Measurements from ENCODE around the gene CSPG4. TPM values are rescaled to one million over a fixed set of nuclear protein-coding genes. Genes with fewer than 3 reads are reported as not detected.
"Not testable (repeated sequence)": the region's sequence is repeated elsewhere in the genome, so short reads cannot be mapped to it uniquely, and the experiment has no call there.

The CSPG4 gene
- total and polyA plus RNA-seq, 12 donors = 7.4 to 19.8 (median 12.1) TPM

DNA sequence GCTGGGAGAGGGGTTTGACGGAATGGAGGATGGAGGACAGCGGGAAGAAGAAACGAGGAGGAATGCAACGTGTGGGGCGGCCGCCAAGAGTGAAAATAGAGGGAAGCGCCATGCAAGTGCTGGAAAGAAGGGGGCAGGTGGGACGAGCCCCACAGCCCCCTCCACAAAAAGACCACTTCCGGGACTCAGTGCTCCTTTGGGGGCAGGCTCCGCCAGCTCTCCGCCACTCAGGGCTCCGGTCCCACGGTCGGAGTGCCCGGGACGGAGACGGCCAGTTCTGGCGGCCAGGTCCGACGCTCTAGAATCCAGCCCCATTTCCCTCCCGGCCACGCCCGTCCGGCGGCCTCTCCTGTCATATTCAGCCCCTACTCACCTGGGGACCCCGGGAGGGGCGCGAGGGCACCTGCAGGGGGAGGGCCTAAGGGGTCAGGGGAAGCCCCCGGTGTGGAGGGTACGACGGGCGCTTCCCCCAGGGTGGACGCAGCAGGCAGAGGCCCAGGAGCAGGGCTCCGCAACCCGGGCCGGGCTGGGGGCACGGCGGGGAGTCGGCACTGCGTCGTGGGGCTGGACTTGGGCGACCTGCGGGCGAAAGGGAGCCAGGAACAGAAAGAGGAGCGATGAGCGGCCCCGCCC lies 25.5 kb upstream of the CSPG4 start:
- TF ChIP-seq, protein P1, sequence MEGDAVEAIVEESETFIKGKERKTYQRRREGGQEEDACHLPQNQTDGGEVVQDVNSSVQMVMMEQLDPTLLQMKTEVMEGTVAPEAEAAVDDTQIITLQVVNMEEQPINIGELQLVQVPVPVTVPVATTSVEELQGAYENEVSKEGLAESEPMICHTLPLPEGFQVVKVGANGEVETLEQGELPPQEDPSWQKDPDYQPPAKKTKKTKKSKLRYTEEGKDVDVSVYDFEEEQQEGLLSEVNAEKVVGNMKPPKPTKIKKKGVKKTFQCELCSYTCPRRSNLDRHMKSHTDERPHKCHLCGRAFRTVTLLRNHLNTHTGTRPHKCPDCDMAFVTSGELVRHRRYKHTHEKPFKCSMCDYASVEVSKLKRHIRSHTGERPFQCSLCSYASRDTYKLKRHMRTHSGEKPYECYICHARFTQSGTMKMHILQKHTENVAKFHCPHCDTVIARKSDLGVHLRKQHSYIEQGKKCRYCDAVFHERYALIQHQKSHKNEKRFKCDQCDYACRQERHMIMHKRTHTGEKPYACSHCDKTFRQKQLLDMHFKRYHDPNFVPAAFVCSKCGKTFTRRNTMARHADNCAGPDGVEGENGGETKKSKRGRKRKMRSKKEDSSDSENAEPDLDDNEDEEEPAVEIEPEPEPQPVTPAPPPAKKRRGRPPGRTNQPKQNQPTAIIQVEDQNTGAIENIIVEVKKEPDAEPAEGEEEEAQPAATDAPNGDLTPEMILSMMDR (IDR thresholded peaks at IDR 0.05) = no peak
- ATAC-seq = peak in 6 of 8 donors; percentile 1 to 29 (median 10)
- 5 to 6% methylated on average over 46 to 47 of the region's 47 CpGs for WGBS, 2 donors
- Histone ChIP-seq H3K27me3 (no peaks in the 10 kb centered on the region), H3K4me1 (peaks cover 6 to 34% (median 15%) of the 10 kb centered on the region in 9 donors), H3K4me3 (peak overlapping the region; percentile 59 to 93 (median 72)), H3K36me3 (no peaks in the 10 kb centered on the region), H3K9me3 (no peaks in the 10 kb centered on the region), H3K27ac (peak overlapping the region in 5 of 10 donors; percentile 35 to 54 (median 45))
- DNase-seq = no peak
- intact Hi-C loops (cut with DNase I) = loop anchor here in 1 of 10 donors (10.0 kb wide), 2 partner anchors 53 to 57 kb away; no protein-coding TSS in a partner anchor

DNA sequence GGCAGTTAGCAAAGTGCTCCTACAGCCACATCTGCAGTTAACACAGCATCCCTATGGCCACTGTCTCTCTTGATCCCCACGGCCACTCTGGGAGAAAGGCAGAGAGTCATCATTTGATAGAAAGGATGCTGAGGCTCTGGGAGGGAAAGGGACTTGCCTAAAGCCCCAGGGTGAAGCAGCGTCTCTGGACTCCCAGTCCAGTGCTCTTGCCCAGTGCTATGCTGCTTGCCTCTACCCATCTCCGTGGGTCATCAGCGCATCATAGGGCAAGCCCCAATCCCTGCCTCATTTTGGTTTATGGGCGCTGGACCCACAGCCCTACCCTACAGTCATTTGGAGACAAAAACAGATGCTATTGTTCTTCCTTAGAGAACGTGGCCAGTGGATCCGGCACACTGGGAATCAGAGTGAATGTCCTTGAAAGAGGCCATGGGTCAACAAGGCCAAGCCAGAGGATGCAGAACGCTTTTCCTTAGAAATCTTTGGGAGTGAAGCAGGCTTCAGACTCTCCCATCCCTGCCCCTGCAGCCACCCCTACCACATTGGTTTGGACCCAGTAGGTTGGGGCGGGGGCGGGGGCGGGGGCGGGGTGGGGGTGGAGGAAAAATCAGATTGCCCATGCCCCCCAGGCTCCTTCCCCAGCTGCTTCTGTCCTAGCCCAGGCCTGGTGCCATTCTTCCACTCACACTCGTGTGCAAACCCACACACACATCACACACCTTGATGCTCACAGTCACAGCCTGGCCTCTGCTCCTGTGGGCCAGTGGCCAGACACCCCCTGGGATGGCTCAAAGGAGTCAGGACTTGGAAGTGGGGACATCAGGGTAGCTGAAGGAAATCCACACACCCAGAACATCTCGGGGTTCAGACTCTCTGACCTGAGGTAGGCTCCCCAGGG lies 24.7 kb upstream of the CSPG4 start:
- ATAC-seq = not testable (repeated sequence)

DNA sequence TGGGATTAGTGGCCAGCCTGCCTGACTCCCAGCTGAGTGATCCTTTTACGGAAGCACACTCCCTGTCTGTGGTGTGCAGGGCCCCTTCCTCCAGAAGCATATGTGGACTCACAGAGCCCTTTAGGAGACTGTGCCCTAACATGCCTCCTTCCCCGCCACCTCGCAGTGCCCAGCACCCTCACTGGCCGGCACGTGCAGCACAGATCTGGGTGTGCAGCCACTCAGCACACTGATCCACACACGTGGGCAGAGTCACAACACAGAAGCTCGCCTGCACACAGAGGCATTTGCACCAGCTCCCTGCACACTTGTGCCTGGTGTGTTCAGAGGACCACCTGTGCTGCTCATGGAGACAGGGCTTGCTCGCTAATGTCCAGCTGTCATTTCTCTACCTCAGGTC lies 23.6 kb upstream of the CSPG4 start:
- no peak overlapping the region for H3K4me3 ChIP-seq
- no peaks in the 10 kb centered on the region for H3K27me3 ChIP-seq
- H3K36me3 ChIP-seq = no peaks in the 10 kb centered on the region
- intact Hi-C loops (cut with DNase I) = loop anchor here in 1 of 10 donors (10.0 kb wide), 2 partner anchors 51 to 59 kb away; no protein-coding TSS in a partner anchor
- WGBS, 2 donors = 94 to 95% methylated on average over 8 of the region's 8 CpGs
- peaks cover 14 to 52% (median 34%) of the 10 kb centered on the region in 9 donors for H3K4me1 ChIP-seq
- TF ChIP-seq, protein P1 (IDR thresholded peaks at IDR 0.05) = no peak
- no peaks in the 10 kb centered on the region for H3K9me3 ChIP-seq
- DNase-seq (no peak), ATAC-seq (no peak)
- H3K27ac ChIP-seq = no peak overlapping the region

More for the DNA sequence above, 24.7 kb upstream of the CSPG4 start:
- H3K36me3 ChIP-seq, DNase-seq, H3K27me3 ChIP-seq, H3K27ac ChIP-seq, H3K9me3 ChIP-seq: not testable (repeated sequence)
- WGBS, 2 donors = 70 to 74% methylated on average over 14 of the region's 14 CpGs
- intact Hi-C loops (cut with DNase I) = loop anchor here in 1 of 10 donors (10.0 kb wide), 2 partner anchors 53 to 57 kb away; no protein-coding TSS in a partner anchor
- Histone ChIP-seq H3K4me3 (peak overlapping the region in 9 of 10 donors; percentile 59 to 93 (median 75)), H3K4me1 (peaks cover 10 to 41% (median 23%) of the 10 kb centered on the region in 9 donors)

DNA sequence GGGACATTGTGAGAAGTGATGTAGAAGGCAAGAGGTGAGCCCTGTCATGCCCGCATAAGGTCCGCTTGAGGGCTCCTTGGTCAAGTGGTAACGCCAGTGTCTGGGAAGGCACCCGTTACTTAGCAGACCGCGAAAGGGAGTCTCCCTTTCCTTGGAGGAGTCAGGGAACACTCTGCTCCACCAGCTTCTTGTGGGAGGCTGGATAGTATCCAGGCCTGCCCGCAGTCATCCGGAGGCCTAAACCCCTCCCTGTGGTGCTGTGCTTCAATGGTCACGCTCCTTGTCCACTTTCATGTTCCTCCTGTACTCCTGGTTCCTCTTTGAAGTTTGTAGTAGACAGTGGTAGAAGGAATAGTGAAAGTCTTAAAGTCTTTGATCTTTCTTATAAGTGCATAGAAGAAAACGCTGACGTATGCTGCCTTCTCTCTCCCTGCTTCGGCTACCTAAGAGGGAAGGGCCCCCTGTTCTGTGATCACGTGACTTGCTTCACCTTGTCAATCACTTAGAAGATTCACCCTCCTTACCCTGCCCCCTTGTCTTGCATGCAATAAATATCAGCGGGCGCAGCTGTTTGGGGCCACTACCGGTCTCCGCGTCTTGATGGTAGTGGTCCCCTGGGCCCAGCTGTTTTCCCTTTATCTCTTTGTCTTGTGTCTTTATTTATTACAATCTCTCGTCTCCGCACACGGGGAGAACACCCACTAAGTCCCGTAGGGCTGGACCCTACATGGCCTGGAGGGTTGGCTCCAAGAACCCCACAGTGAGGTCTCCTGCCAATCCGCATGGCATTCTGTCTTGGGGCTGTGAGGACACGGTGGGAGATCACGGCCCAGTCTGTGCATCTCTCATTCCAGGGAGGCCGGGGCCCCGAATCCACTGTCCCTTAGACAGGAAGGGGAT lies 22.5 kb upstream of the CSPG4 start:
- intact Hi-C loops (cut with DNase I) = loop anchor here in 7 of 10 donors (5.0 to 10.0 kb wide), 4 partner anchors 43 to 67 kb away; no protein-coding TSS in a partner anchor
- WGBS, 2 donors = 85 to 89% methylated on average over 27 of the region's 27 CpGs
- not testable (repeated sequence) for H3K27ac ChIP-seq, DNase-seq, H3K9me3 ChIP-seq, H3K36me3 ChIP-seq, ATAC-seq, H3K27me3 ChIP-seq, H3K4me3 ChIP-seq
- H3K4me1 ChIP-seq = peaks cover 14 to 53% (median 34%) of the 10 kb centered on the region in 9 donors

Measured in heart right ventricle (tissue), 16 donors.